Peyer's patch (tissue), 4 donors: ENCODE results near the gene USP24. TPM values are rescaled to one million over a fixed set of nuclear protein-coding genes. Genes with fewer than 3 reads are reported as not detected.
A peak's percentile ranks its signal among the peaks of the same experiment; 100 is the strongest.

Source experiments
- DNase-seq, 3 donors: peaks; one replicate each; pipeline ENCODE4 v3.0.0-alpha.2; 2017 to 2019
- H3K27ac ChIP-seq, 4 donors: fragments of 200-600 bp; sonication (generic); one replicate each; pipeline ENCODE4 v1.5.1; 2016 to 2019
- H3K27me3 ChIP-seq, 2 donors: fragments of 200-600 bp; sonication (generic); one replicate each; pipeline ENCODE4 v1.5.1; 2019
- H3K36me3 ChIP-seq, 3 donors: fragments of 200-600 bp; sonication (generic); one replicate each; pipeline ENCODE4 v1.5.1; 2016 to 2019
- H3K4me1 ChIP-seq, 4 donors: fragments of 200-600 bp; sonication (generic); one replicate each; pipeline ENCODE4 v1.5.1; 2016 to 2019
- H3K4me3 ChIP-seq, 4 donors: fragments of 200-600 bp; sonication (generic); 1 replicate in 3 of 4; 2 replicates in 1 of 4; pipeline ENCODE4 v1.5.1; 2016 to 2019; ENCODE audit warnings: mild to moderate bottlenecking in 1 of 4
- H3K9me3 ChIP-seq, 4 donors: fragments of 200-600 bp; sonication (generic); one replicate each; pipeline ENCODE4 v1.5.1; 2016 to 2019; ENCODE audit warnings: mild to moderate bottlenecking in 1 of 4
- CTCF ChIP-seq, 6 experiments: fragments of 450-650 bp in 4 of 6; fragments of 200-600 bp in 2 of 6; sonication (generic) in 1 of 6; IDR thresholded peaks; one replicate each; pipeline ENCODE4 v1.5.1; 2017 to 2019; ENCODE audit warnings: antibody characterized with exemption in 6 of 6, mild to moderate bottlenecking in 3 of 6, moderate library complexity in 1 of 6
- POLR2A ChIP-seq, 2 donors: fragments of 450-650 bp; IDR thresholded peaks; one replicate each; pipeline ENCODE4 v1.5.1; 2017; ENCODE audit warnings: antibody characterized with exemption in 2 of 2, mild to moderate bottlenecking in 2 of 2, moderate library complexity in 2 of 2
- total RNA-seq, 4 donors: library from RNA; depleted of rRNA; stranded (reverse); fragments of >200 nt; gene quantifications; one replicate each; pipeline ENCODE4 v1.1.0, GENCODE V29; 2016

Gene USP24
- total RNA-seq, 4 donors from 2014 or later: 37.1 to 130 (median 47.0) TPM

GRCh38 chr1:55064071-55064581, 151.0 kb downstream of the USP24 start:
- Histone ChIP-seq H3K27ac (peak overlapping the region in 1 of 4 donors; percentile 6), H3K4me3 (no peak overlapping the region), H3K9me3 (no peaks in the 10 kb centered on the region), H3K36me3 (peaks cover 0 to 40% (median 0%) of the 10 kb centered on the region in 3 donors), H3K27me3 (no peaks in the 10 kb centered on the region), H3K4me1 (no peaks in the 10 kb centered on the region)
- no peak for DNase-seq
- no peak for TF ChIP-seq POLR2A (IDR thresholded peaks at IDR 0.05)
- TF ChIP-seq CTCF (IDR thresholded peaks at IDR 0.05): no peak

GRCh38 chr1:55063577-55063942, 151.6 kb downstream of the USP24 start:
- no peak for DNase-seq
- H3K36me3 ChIP-seq: peaks cover 0 to 34% (median 0%) of the 10 kb centered on the region in 3 donors
- no peaks in the 10 kb centered on the region for H3K9me3 ChIP-seq
- no peak overlapping the region for H3K27ac ChIP-seq
- no peaks in the 10 kb centered on the region for H3K27me3 ChIP-seq
- no peak overlapping the region for H3K4me3 ChIP-seq
- TF ChIP-seq POLR2A (IDR thresholded peaks at IDR 0.05): no peak
- no peak for TF ChIP-seq CTCF (IDR thresholded peaks at IDR 0.05)
- H3K4me1 ChIP-seq: no peaks in the 10 kb centered on the region

GRCh38 chr1:55062801-55063576, 152.2 kb downstream of the USP24 start:
- Histone ChIP-seq H3K4me3 (no peak overlapping the region), H3K4me1 (no peaks in the 10 kb centered on the region), H3K36me3 (peaks cover 0 to 29% (median 0%) of the 10 kb centered on the region in 3 donors), H3K9me3 (no peaks in the 10 kb centered on the region), H3K27me3 (no peaks in the 10 kb centered on the region), H3K27ac (no peak overlapping the region)
- no peak for DNase-seq
- no peak for TF ChIP-seq POLR2A (IDR thresholded peaks at IDR 0.05)
- no peak for TF ChIP-seq CTCF (IDR thresholded peaks at IDR 0.05)

- no peak overlapping the region for H3K27ac ChIP-seq
- TF ChIP-seq CTCF (IDR thresholded peaks at IDR 0.05) (no peak), POLR2A (IDR thresholded peaks at IDR 0.05) (no peak)
- no peak for DNase-seq
Measured at GRCh38 chr1:55061706-55062321, 153.3 kb downstream of the USP24 start.

GRCh38 chr1:55061000-55061705, 154.0 kb downstream of the USP24 start:
- no peak overlapping the region for H3K4me3 ChIP-seq
- no peak overlapping the region for H3K27ac ChIP-seq
- TF ChIP-seq CTCF (IDR thresholded peaks at IDR 0.05) (no peak), POLR2A (IDR thresholded peaks at IDR 0.05) (no peak)
- no peaks in the 10 kb centered on the region for H3K9me3 ChIP-seq
- H3K36me3 ChIP-seq: peaks cover 0 to 10% (median 0%) of the 10 kb centered on the region in 3 donors
- H3K27me3 ChIP-seq: no peaks in the 10 kb centered on the region
- no peak for DNase-seq
- no peaks in the 10 kb centered on the region for H3K4me1 ChIP-seq

More at GRCh38 chr1:55061706-55062321, 153.3 kb downstream of the USP24 start:
- Histone ChIP-seq H3K4me1 (no peaks in the 10 kb centered on the region), H3K4me3 (no peak overlapping the region), H3K27me3 (no peaks in the 10 kb centered on the region), H3K9me3 (no peaks in the 10 kb centered on the region), H3K36me3 (peaks cover 0 to 17% (median 0%) of the 10 kb centered on the region in 3 donors)
